Mucosa of descending colon (tissue), 3 donors: ENCODE measurements around the gene MAST4. TPM values are rescaled to one million over a fixed set of nuclear protein-coding genes. Genes with fewer than 3 reads are reported as not detected.

Source experiments
- ATAC-seq: fragments of 200-7000 bp; cut with Tn5 transposase; one replicate; pipeline ENCODE4 v1.9.1; 2020; ENCODE audit warnings: mild to moderate bottlenecking, moderate library complexity
- DNase-seq, 3 donors: peaks; one replicate each; pipeline ENCODE4 v3.0.0-alpha.2; 2020
- H3K36me3 ChIP-seq: fragments of 200-600 bp; one replicate; pipeline ENCODE4 v1.8.0; 2021; ENCODE audit warnings: low read depth, mild to moderate bottlenecking
- H3K4me1 ChIP-seq: fragments of 200-600 bp; one replicate; pipeline ENCODE4 v1.8.0; 2021; ENCODE audit warnings: low read depth, mild to moderate bottlenecking
- H3K4me3 ChIP-seq: fragments of 200-600 bp; one replicate; pipeline ENCODE4 v1.8.0; 2021; ENCODE audit warnings: mild to moderate bottlenecking
- H3K9me3 ChIP-seq: fragments of 200-600 bp; one replicate; pipeline ENCODE4 v1.8.0; 2021; ENCODE audit warnings: mild to moderate bottlenecking
- CTCF ChIP-seq: fragments of 200-600 bp; IDR thresholded peaks from one replicate; pipeline ENCODE4 v1.8.0; 2022; ENCODE audit warnings: antibody characterized with exemption, mild to moderate bottlenecking
- intact Hi-C, 2 donors: fragments of 100-400 bp; cut with DNase I in 1 of 2; cut with micrococcal nuclease in 1 of 2; formaldehyde crosslinking; loops; one replicate each; pipeline versions ENCODE4 v1.11.0 to v1.11.1; 2022; cut with DNase I, micrococcal nuclease
- total RNA-seq, 3 donors: library from RNA; stranded (reverse); fragmentation: NEBNext Ultra II Directional in 2 of 3; extraction: Animal tissue kit (Norgen Biotek cat#: 25700) in 2 of 3; gene quantifications; one replicate each; pipeline versions ENCODE4 v1.2.1 to v1.2.4, GENCODE V29; 2021 to 2023
- donor health status: DM: no; HTN: no; CAD: no; lungs with moderate emphysema.
- donor health status: DM: no; HTN: no; CAD: no.
- donor health status: DM: no; HTN: yes; CAD: no.

MAST4 gene
- total RNA-seq, 3 donors from 2014 or later: 16.2 to 34.0 (median 22.5) TPM

GRCh38 chr5:66722686-66723085, 126.5 kb downstream of the MAST4 start:
- Histone ChIP-seq H3K4me3 (no peak overlapping the region), H3K9me3 (no peaks in the 10 kb centered on the region), H3K36me3 (no peaks in the 10 kb centered on the region), H3K4me1 (no peaks in the 10 kb centered on the region)
- no peak for ATAC-seq
- DNase-seq: no peak
- TF ChIP-seq CTCF: no peak
- intact Hi-C loops: no loop called here

GRCh38 chr5:66724349-66725139, 128.4 kb downstream of the MAST4 start:
- H3K9me3 ChIP-seq: no peaks in the 10 kb centered on the region
- H3K4me1 ChIP-seq: no peaks in the 10 kb centered on the region
- intact Hi-C loops: no loop called here
- no peak for ATAC-seq
- TF ChIP-seq CTCF: no peak
- H3K4me3 ChIP-seq: no peak overlapping the region
- H3K36me3 ChIP-seq: no peaks in the 10 kb centered on the region
- DNase-seq: no peak

GRCh38 chr5:66727630-66728029, 131.4 kb downstream of the MAST4 start:
- no peak for ATAC-seq
- Histone ChIP-seq H3K4me3 (no peak overlapping the region), H3K4me1 (no peaks in the 10 kb centered on the region), H3K9me3 (no peaks in the 10 kb centered on the region), H3K36me3 (no peaks in the 10 kb centered on the region)
- DNase-seq: no peak
- TF ChIP-seq CTCF: no peak
- intact Hi-C loops: no loop called here

GRCh38 chr5:66728049-66728448, 131.9 kb downstream of the MAST4 start:
- H3K36me3 ChIP-seq: no peaks in the 10 kb centered on the region
- no peak overlapping the region for H3K4me3 ChIP-seq
- TF ChIP-seq CTCF: no peak
- intact Hi-C loops: no loop called here
- no peaks in the 10 kb centered on the region for H3K9me3 ChIP-seq
- no peaks in the 10 kb centered on the region for H3K4me1 ChIP-seq
- DNase-seq (no peak), ATAC-seq (no peak)

GRCh38 chr5:66737096-66737495, 140.9 kb downstream of the MAST4 start:
- ATAC-seq: no peak
- no peaks in the 10 kb centered on the region for H3K36me3 ChIP-seq
- intact Hi-C loops: no loop called here
- peaks cover 8% of the 10 kb centered on the region for H3K4me1 ChIP-seq
- H3K4me3 ChIP-seq: no peak overlapping the region
- no peak for TF ChIP-seq CTCF
- H3K9me3 ChIP-seq: no peaks in the 10 kb centered on the region
- no peak for DNase-seq
